Natural killer cell (primary cell): ENCODE results near the gene MEGF6. TPM values are rescaled to one million over a fixed set of nuclear protein-coding genes. Genes with fewer than 3 reads are reported as not detected.
A peak's percentile ranks its signal among the peaks of the same experiment; 100 is the strongest.

Experiments
- ATAC-seq, 3 donors: fragments of 150-1000 bp in 2 of 3; fragments of 200-7000 bp in 1 of 3; cut with Tn5 transposase; 1 replicate in 1 of 3; 2 replicates in 2 of 3; pipeline ENCODE4 v1.10.0; 2021; ENCODE audit warnings: mild to moderate bottlenecking in 2 of 3, moderate library complexity in 2 of 3
- DNase-seq, 2 donors: peaks; one replicate each; pipeline versions ENCODE4 v3.0.0 to v3.0.0-alpha.2; 2013 to 2021; ENCODE audit warnings: mixed read lengths in 1 of 2
- H3K27ac ChIP-seq: one replicate; pipeline ENCODE4 v1.5.1; 2013; ENCODE audit warnings: mild to moderate bottlenecking, low read length
- H3K27me3 ChIP-seq: one replicate; pipeline ENCODE4 v1.6.1; 2013; ENCODE audit warnings: low read length; ENCODE audit not compliant: control insufficient read depth, insufficient read depth
- H3K36me3 ChIP-seq: one replicate; pipeline ENCODE4 v1.6.1; 2013; ENCODE audit warnings: low read length; ENCODE audit not compliant: control insufficient read depth, insufficient read depth
- H3K4me1 ChIP-seq: one replicate; pipeline ENCODE4 v1.6.1; 2013; ENCODE audit warnings: low read length; ENCODE audit not compliant: control insufficient read depth, insufficient read depth
- H3K4me3 ChIP-seq: one replicate; pipeline ENCODE4 v1.5.1; 2013; ENCODE audit warnings: low read length
- H3K9me3 ChIP-seq: one replicate; pipeline ENCODE4 v1.6.1; 2013; ENCODE audit warnings: low read length; ENCODE audit not compliant: control insufficient read depth, insufficient read depth
- H3K27ac Mint-ChIP-seq, 2 donors: one replicate each; pipeline ENCODE4 v1.8.0; 2022; ENCODE audit warnings: mild to moderate bottlenecking in 2 of 2, mixed read lengths in 2 of 2, moderate library complexity in 1 of 2
- H3K27me3 Mint-ChIP-seq, 2 donors: one replicate each; pipeline ENCODE4 v1.8.0; 2022; ENCODE audit warnings: low read depth in 2 of 2, mixed read lengths in 2 of 2
- H3K36me3 Mint-ChIP-seq: one replicate; pipeline ENCODE4 v1.8.0; 2022; ENCODE audit warnings: mixed read lengths
- H3K4me1 Mint-ChIP-seq, 2 donors: one replicate each; pipeline ENCODE4 v1.8.0; 2022; ENCODE audit warnings: mixed read lengths in 2 of 2
- H3K4me3 Mint-ChIP-seq: one replicate; pipeline ENCODE4 v1.8.0; 2022; ENCODE audit warnings: mild to moderate bottlenecking, moderate library complexity, mixed read lengths
- H3K9me3 Mint-ChIP-seq, 2 donors: one replicate each; pipeline ENCODE4 v1.8.0; 2022; ENCODE audit warnings: mixed read lengths in 2 of 2
- CTCF ChIP-seq: fragments of 200-600 bp; IDR thresholded peaks from one replicate; pipeline ENCODE4 v1.8.0; 2022; ENCODE audit warnings: antibody characterized with exemption
- WGBS: methylation state at CpG from one replicate; pipeline ENCODE4 v1.1.7; 2013; ENCODE audit warnings: missing lambda C conversion rate; ENCODE audit not compliant: insufficient coverage; 5-methylcytosine and 5-hydroxymethylcytosine counted together
- intact Hi-C: fragments of 100-400 bp; cut with micrococcal nuclease; formaldehyde crosslinking; loops from one replicate; pipeline ENCODE4 v1.14.2; 2022
- total RNA-seq, 4 donors: library from RNA; stranded (reverse); fragments of 120-200 nt in 1 of 4; gene quantifications; one replicate each; pipeline versions ENCODE4 v1.2.3 to v1.2.4, GENCODE V29; 2013 to 2022

The MEGF6 gene
- total RNA-seq, 3 donors from 2014 or later (not counting 1 experiment from before 2014, with no cell fraction given): 3.1 to 15.6 (median 5.1) TPM

GRCh38 chr1:3610527-3611169, 660 bp downstream of the MEGF6 start:
- H3K27ac Mint-ChIP-seq: no peak overlapping the region
- intact Hi-C loops: no loop called here

GRCh38 chr1:3609769-3610526, 1.4 kb downstream of the MEGF6 start:
- Histone ChIP-seq H3K27ac (no peak overlapping the region), H3K27me3 (peaks cover 5% of the 10 kb centered on the region), H3K9me3 (no peaks in the 10 kb centered on the region), H3K4me1 (peaks cover 12% of the 10 kb centered on the region), H3K36me3 (no peaks in the 10 kb centered on the region), H3K4me3 (no peak overlapping the region)
- WGBS: 59% methylated on average over 24 of the region's 24 CpGs
- Mint-ChIP-seq H3K9me3 (no peaks in the 10 kb centered on the region), H3K27me3 (peaks cover 0 to 23% of the 10 kb centered on the region in 2 donors), H3K36me3 (no peaks in the 10 kb centered on the region), H3K27ac (no peak overlapping the region), H3K4me3 (no peak overlapping the region), H3K4me1 (peaks cover 4 to 18% of the 10 kb centered on the region in 2 donors)
- intact Hi-C loops: no loop called here
- no peak for ATAC-seq
- no peak for TF ChIP-seq CTCF
- no peak for DNase-seq

More at GRCh38 chr1:3610527-3611169, 660 bp downstream of the MEGF6 start:
- DNase-seq (no peak), ATAC-seq (peak in 1 of 3 donors; percentile 13)
- H3K4me3 ChIP-seq: no peak overlapping the region
- H3K9me3 Mint-ChIP-seq: no peaks in the 10 kb centered on the region
- peak overlapping the region; percentile 72 for H3K4me3 Mint-ChIP-seq
- peaks cover 12% of the 10 kb centered on the region for H3K4me1 ChIP-seq
- no peaks in the 10 kb centered on the region for H3K36me3 ChIP-seq
- no peak for TF ChIP-seq CTCF
- no peak overlapping the region for H3K27ac ChIP-seq
- H3K27me3 Mint-ChIP-seq: peaks cover 0 to 24% of the 10 kb centered on the region in 2 donors
- H3K27me3 ChIP-seq: peaks cover 5% of the 10 kb centered on the region
- no peaks in the 10 kb centered on the region for H3K36me3 Mint-ChIP-seq
- H3K4me1 Mint-ChIP-seq: peaks cover 4 to 18% of the 10 kb centered on the region in 2 donors
- WGBS: 7% methylated on average over 27 of the region's 27 CpGs
- no peaks in the 10 kb centered on the region for H3K9me3 ChIP-seq

GRCh38 chr1:3609016-3609768, 2.1 kb downstream of the MEGF6 start:
- no peak overlapping the region for H3K27ac Mint-ChIP-seq
- H3K4me3 Mint-ChIP-seq: no peak overlapping the region
- H3K9me3 Mint-ChIP-seq: no peaks in the 10 kb centered on the region
- no peak for ATAC-seq
- no peaks in the 10 kb centered on the region for H3K36me3 Mint-ChIP-seq
- Histone ChIP-seq H3K36me3 (no peaks in the 10 kb centered on the region), H3K27ac (no peak overlapping the region), H3K4me1 (peaks cover 12% of the 10 kb centered on the region), H3K9me3 (no peaks in the 10 kb centered on the region), H3K27me3 (peaks cover 5% of the 10 kb centered on the region), H3K4me3 (no peak overlapping the region)
- 59% methylated on average over 22 of the region's 22 CpGs for WGBS
- peaks cover 4 to 18% of the 10 kb centered on the region in 2 donors for H3K4me1 Mint-ChIP-seq
- no peak for TF ChIP-seq CTCF
- no peak for DNase-seq
- intact Hi-C loops: no loop called here
- H3K27me3 Mint-ChIP-seq: peaks cover 0 to 19% of the 10 kb centered on the region in 2 donors
